Calu3 (cell line): ENCODE results near the gene CBX4. TPM values are rescaled to one million over a fixed set of nuclear protein-coding genes. Genes with fewer than 3 reads are reported as not detected.

ENCODE experiments used
- BruUV-seq: library from RNA; stranded (reverse); fragments of 400-500 nt; replicated peaks from 2 replicates; lab custom pipeline; 2021; lab: Mats Ljungman, UMichigan
- CTCF ChIA-PET: fragments of 300-600 bp; sonication (Branson Sonifier 250); formaldehyde crosslinking; loops from one replicate; lab custom pipeline; 2022; ENCODE audit warnings: antibody characterized with exemption; lab: Charles Lee
- DNase-seq: peaks from one replicate; pipeline ENCODE4 v3.0.0; 2022
- H3K27ac Mint-ChIP-seq: one replicate; pipeline ENCODE4 v1.8.0; 2022; ENCODE audit warnings: mixed read lengths; ENCODE audit not compliant: unreplicated experiment
- H3K27me3 Mint-ChIP-seq: one replicate; pipeline ENCODE4 v1.8.0; 2022; ENCODE audit warnings: mixed read lengths; ENCODE audit not compliant: unreplicated experiment
- H3K36me3 Mint-ChIP-seq: one replicate; pipeline ENCODE4 v1.8.0; 2022; ENCODE audit warnings: mild to moderate bottlenecking, moderate library complexity, mixed read lengths; ENCODE audit not compliant: insufficient read depth, unreplicated experiment
- H3K4me1 Mint-ChIP-seq: one replicate; pipeline ENCODE4 v1.8.0; 2022; ENCODE audit warnings: mild to moderate bottlenecking, low read depth, mixed read lengths; ENCODE audit not compliant: unreplicated experiment
- H3K4me3 Mint-ChIP-seq: one replicate; pipeline ENCODE4 v1.8.0; 2022; ENCODE audit warnings: mild to moderate bottlenecking, low read depth, moderate library complexity, mixed read lengths; ENCODE audit not compliant: unreplicated experiment
- H3K9me3 Mint-ChIP-seq: one replicate; pipeline ENCODE4 v1.8.0; 2022; ENCODE audit warnings: low read depth, mixed read lengths; ENCODE audit not compliant: unreplicated experiment
- CTCF ChIP-seq: fragments of 200-600 bp; IDR thresholded peaks from one replicate; pipeline ENCODE4 v1.8.0; 2022; ENCODE audit warnings: antibody characterized with exemption; ENCODE audit not compliant: unreplicated experiment
- intact Hi-C: fragments of 100-400 bp; cut with micrococcal nuclease; formaldehyde crosslinking; loops from one replicate; pipeline ENCODE4 v1.10.0; 2022; ENCODE audit not compliant: unreplicated experiment
- total RNA-seq: library from RNA; stranded (reverse); gene quantifications from 2 replicates; pipeline ENCODE4 v1.2.3, GENCODE V29; 2022

Gene CBX4
- total RNA-seq, 1 experiment from 2014 or later, result 40.2 TPM

DNA sequence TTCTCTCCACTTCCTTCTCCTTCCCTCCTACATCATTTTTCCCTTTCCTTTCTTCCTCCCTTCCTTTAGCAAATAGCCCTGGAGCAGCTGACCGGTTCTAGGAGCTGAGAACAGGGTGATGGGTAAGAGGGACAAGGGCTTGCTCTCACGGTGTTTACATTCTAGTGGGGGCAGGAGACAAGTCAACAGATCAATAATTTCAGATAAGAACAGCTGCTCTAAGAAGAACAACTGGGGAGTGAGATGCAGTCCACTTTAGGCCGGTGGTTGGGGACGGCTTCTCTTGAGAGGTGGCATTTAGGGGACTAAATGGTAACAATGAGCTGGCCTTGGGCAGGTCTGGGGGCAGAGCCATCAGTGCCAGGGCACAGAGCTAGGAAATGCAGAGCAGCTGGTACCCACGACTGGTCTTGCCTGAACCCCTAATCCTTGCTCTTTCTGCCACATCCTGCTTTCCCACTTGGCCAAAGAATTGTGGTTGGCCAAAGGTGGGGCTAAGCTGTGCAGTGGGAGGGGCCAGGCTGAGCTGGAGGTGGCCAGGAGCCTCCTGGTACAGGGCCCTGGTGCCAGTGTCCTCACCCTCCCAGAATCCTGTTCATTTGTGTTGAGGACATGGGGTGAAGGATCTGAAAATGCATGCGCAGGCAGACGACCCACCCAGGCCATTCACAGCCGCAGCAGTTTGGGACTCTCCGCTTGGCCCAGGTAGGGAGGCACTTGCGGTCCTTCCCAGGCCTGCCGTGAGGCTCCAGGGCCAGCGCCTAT, 17.7 kb downstream of the CBX4 start:
- CTCF ChIA-PET, result interaction anchor here (0.6 to 1.6 kb wide), 2 partner anchors 15 to 442 kb away, joined by 4 to 5 read pairs; no protein-coding TSS in a partner anchor
- Mint-ChIP-seq H3K4me1 (no peaks in the 10 kb centered on the region), H3K27me3 (peaks cover 10% of the 10 kb centered on the region), H3K9me3 (peaks cover 3% of the 10 kb centered on the region), H3K4me3 (no peak overlapping the region), H3K27ac (no peak overlapping the region), H3K36me3 (peaks cover 5% of the 10 kb centered on the region)
- no TSS peak for BruUV-seq
- no peak for DNase-seq
- TF ChIP-seq CTCF, result no peak
- intact Hi-C loops, result no loop called here

DNA sequence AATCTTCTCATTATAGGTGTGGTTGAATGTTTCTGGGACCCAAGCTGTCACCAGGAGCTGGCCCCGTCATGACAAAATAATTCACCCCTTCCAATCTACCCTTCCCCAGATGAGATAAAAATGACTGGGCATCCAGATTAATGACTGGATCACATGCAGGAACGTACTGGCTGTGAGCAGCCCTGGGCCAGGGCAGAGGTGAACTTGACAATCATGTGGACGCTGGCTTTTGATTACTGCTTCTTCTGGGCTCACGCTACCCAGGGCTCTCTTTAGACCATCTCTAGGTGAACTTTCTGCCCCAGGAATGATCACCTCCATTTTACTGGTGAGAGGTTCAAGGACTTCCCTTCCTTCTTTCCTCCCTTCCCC, 18.3 kb downstream of the CBX4 start:
- H3K9me3 Mint-ChIP-seq, result peaks cover 3% of the 10 kb centered on the region
- no peaks in the 10 kb centered on the region for H3K4me1 Mint-ChIP-seq
- no peak overlapping the region for H3K4me3 Mint-ChIP-seq
- no peak overlapping the region for H3K27ac Mint-ChIP-seq
- no TSS peak for BruUV-seq
- CTCF ChIA-PET, result interaction anchor here (1.6 kb wide), 1 partner anchor 16 kb away, joined by 4 read pairs; no protein-coding TSS in a partner anchor
- DNase-seq, result no peak
- intact Hi-C loops, result no loop called here
- peaks cover 8% of the 10 kb centered on the region for H3K36me3 Mint-ChIP-seq
- H3K27me3 Mint-ChIP-seq, result peaks cover 10% of the 10 kb centered on the region
- no peak for TF ChIP-seq CTCF

GRCh38 chr17:79819534-79820276, 19.5 kb downstream of the CBX4 start:
- Mint-ChIP-seq H3K4me1 (no peaks in the 10 kb centered on the region), H3K27ac (no peak overlapping the region), H3K36me3 (peaks cover 14% of the 10 kb centered on the region), H3K27me3 (peaks cover 10% of the 10 kb centered on the region), H3K4me3 (no peak overlapping the region), H3K9me3 (peaks cover 3% of the 10 kb centered on the region)
- no TSS peak for BruUV-seq
- intact Hi-C loops, result no loop called here
- TF ChIP-seq CTCF, result no peak
- DNase-seq, result no peak
- CTCF ChIA-PET, result no interaction called here

DNA sequence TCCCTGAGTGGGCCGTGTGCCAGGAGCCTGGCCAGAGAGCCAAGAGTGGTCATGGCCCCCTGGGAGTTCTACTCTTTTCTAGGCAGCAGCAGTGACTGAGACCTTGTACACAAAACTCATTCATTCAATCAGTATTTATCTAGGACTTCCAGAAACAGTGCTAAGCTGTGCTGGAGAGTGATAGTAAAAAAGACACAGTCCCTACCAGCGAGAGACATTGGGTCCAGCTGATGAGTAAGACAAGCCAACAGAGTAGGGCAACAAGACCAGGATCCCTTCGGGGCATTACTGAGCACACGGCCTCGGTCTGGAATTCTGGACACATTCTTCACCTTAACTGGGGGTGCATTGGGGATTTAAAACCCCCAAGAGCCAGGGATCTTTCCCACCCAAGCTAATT, 20.2 kb downstream of the CBX4 start:
- Mint-ChIP-seq H3K9me3 (no peaks in the 10 kb centered on the region), H3K36me3 (peaks cover 15% of the 10 kb centered on the region), H3K4me1 (no peaks in the 10 kb centered on the region), H3K27me3 (peaks cover 10% of the 10 kb centered on the region), H3K4me3 (no peak overlapping the region), H3K27ac (no peak overlapping the region)
- BruUV-seq, result no TSS peak
- CTCF ChIA-PET, result no interaction called here
- no peak for DNase-seq
- intact Hi-C loops, result no loop called here
- TF ChIP-seq CTCF, result no peak
